Esophagus muscularis mucosa (tissue), 3 donors: ENCODE results near the gene DDX3X.

Experiments
- CTCF ChIP-seq, 3 experiments: fragments of 200-600 bp in 2 of 3; fragments of 450-650 bp in 1 of 3; sonication (generic) in 2 of 3; IDR thresholded peaks; one replicate each; pipeline ENCODE4 v1.5.1; 2017 to 2019; ENCODE audit warnings: antibody characterized with exemption in 3 of 3, mild to moderate bottlenecking in 2 of 3, moderate library complexity in 1 of 3
- POLR2AphosphoS5 ChIP-seq, 2 donors: sonication (generic); formaldehyde crosslinking; IDR thresholded peaks; one replicate each; pipeline ENCODE4 v1.6.1; 2017; ENCODE audit warnings: antibody characterized with exemption in 2 of 2

DNA sequence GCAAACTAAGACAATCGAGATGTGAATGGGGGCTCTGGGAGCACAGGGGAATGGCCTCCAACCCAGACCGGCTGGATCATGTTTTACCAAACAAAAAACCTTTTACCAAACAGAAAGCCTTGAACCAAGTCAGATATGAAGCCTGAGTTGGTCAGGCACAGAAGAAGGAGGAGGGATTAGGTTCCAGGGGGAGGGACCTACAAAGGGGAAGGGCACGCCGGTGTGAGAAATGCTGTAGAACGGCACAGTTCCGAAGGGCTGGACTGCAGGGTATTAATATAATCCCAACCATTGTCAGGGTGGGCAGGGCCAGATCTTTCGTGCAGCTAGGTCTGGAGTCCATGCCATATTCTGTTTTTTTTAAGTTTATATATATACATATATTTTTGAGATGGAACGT, 60.3 kb downstream of the DDX3X start:
- no peak for TF ChIP-seq CTCF (IDR thresholded peaks at IDR 0.05)
- TF ChIP-seq POLR2AphosphoS5 (IDR thresholded peaks at IDR 0.05), result no peak
